Stimulated activated CD4-positive, alpha-beta T cell treated with anti-CD3 and anti-CD28 coated beads, Interleukin-1b, Interleukin-23, amount 100 ng/mL, for 1 hour (primary cell): ENCODE measurements around the gene SLC25A47.
"Not testable (repeated sequence)": the region's sequence is repeated elsewhere in the genome, so short reads cannot be mapped to it uniquely, and the experiment has no call there.

Experiments
- DNase-seq, 2 donors: peaks; one replicate each; pipeline ENCODE4 v3.0.0-alpha.2; 2020; ENCODE audit warnings: low read depth in 2 of 2

Gene SLC25A47

GRCh38 chr14:100325231-100325632 lies 2.1 kb downstream of the SLC25A47 start:
- no peak for DNase-seq

- DNase-seq = no peak
Measured at GRCh38 chr14:100325958-100326357, 2.8 kb downstream of the SLC25A47 start.

GRCh38 chr14:100327128-100327527 lies 4.0 kb downstream of the SLC25A47 start:
- DNase-seq = no peak

GRCh38 chr14:100328495-100329163 lies 5.5 kb downstream of the SLC25A47 start:
- DNase-seq = no peak

GRCh38 chr14:100329233-100330006 lies 6.3 kb downstream of the SLC25A47 start:
- DNase-seq = no peak

- no peak for DNase-seq
Measured at GRCh38 chr14:100330007-100330344, 6.8 kb downstream of the SLC25A47 start.

GRCh38 chr14:100330388-100330931 lies 7.3 kb downstream of the SLC25A47 start:
- DNase-seq = no peak

GRCh38 chr14:100332071-100332639 lies 9.0 kb downstream of the SLC25A47 start:
- DNase-seq = no peak

- no peak for DNase-seq
Measured at GRCh38 chr14:100332797-100333196, 9.7 kb downstream of the SLC25A47 start.

- DNase-seq = no peak
Measured at GRCh38 chr14:100333311-100333710, 10.2 kb downstream of the SLC25A47 start.

GRCh38 chr14:100333827-100334226 lies 10.7 kb downstream of the SLC25A47 start:
- DNase-seq = no peak

- DNase-seq = no peak
Measured at GRCh38 chr14:100334904-100335303, 11.8 kb downstream of the SLC25A47 start.

GRCh38 chr14:100336618-100337530 lies 13.7 kb downstream of the SLC25A47 start:
- DNase-seq = no peak

- no peak for DNase-seq
Measured at GRCh38 chr14:100339766-100340422, 16.8 kb downstream of the SLC25A47 start.

- no peak for DNase-seq
Measured at GRCh38 chr14:100340423-100340813, 17.3 kb downstream of the SLC25A47 start.

GRCh38 chr14:100341301-100342031 lies 18.3 kb downstream of the SLC25A47 start:
- no peak for DNase-seq

- DNase-seq = no peak
Measured at GRCh38 chr14:100342195-100342594, 19.1 kb downstream of the SLC25A47 start.

- DNase-seq = not testable (repeated sequence)
Measured at GRCh38 chr14:100342826-100343225, 19.7 kb downstream of the SLC25A47 start.

- DNase-seq = not testable (repeated sequence)
Measured at GRCh38 chr14:100344657-100345056, 21.5 kb downstream of the SLC25A47 start.

GRCh38 chr14:100345711-100346110 lies 22.6 kb downstream of the SLC25A47 start:
- DNase-seq = no peak
